Common myeloid progenitor, CD34-positive (primary cell): ENCODE results near the gene SORBS2.

Experiments used
- CTCF ChIA-PET: fragments of 350-600 bp; sonication (Branson Sonifier 250); formaldehyde crosslinking; loops from one replicate; lab custom pipeline; 2021; ENCODE audit warnings: antibody characterized with exemption; lab: Charles Lee
- POLR2A ChIA-PET: fragments of 350-600 bp; sonication (Branson Sonifier 250); formaldehyde crosslinking; loops from one replicate; lab custom pipeline; 2021; ENCODE audit warnings: antibody characterized with exemption; lab: Charles Lee
- DNase-seq, 3 donors: peaks; one replicate each; pipeline versions ENCODE4 v3.0.0 to v3.0.0-alpha.2; 2013
- H3K27ac ChIP-seq, 2 experiments: 1 replicate in 1 of 2; 2 replicates in 1 of 2; pipeline ENCODE4 v1.7.0; 2013; ENCODE audit warnings: inconsistent platforms in 2 of 2, low read length in 2 of 2, mild to moderate bottlenecking in 2 of 2, low read depth in 1 of 2, moderate library complexity in 1 of 2; ENCODE audit not compliant: severe bottlenecking in 2 of 2, insufficient read depth in 1 of 2, poor library complexity in 1 of 2
- H3K27me3 ChIP-seq, 5 experiments: replicated peaks in 2 of 5; 1 replicate in 3 of 5; 2 replicates in 2 of 5; pipeline versions ENCODE4 v1.6.1 to v1.7.0; 2013; ENCODE audit warnings: low read length in 4 of 5, mild to moderate bottlenecking in 2 of 5, moderate library complexity in 2 of 5, inconsistent platforms in 1 of 5; ENCODE audit not compliant: insufficient read depth in 5 of 5, control insufficient read depth in 4 of 5
- H3K36me3 ChIP-seq, 4 experiments: 1 replicate in 2 of 4; 2 replicates in 2 of 4; pipeline versions ENCODE4 v1.6.1 to v1.7.0; 2013; ENCODE audit warnings: low read length in 3 of 4, control low read depth in 1 of 4, mild to moderate bottlenecking in 1 of 4; ENCODE audit not compliant: control insufficient read depth in 4 of 4, insufficient read depth in 4 of 4
- H3K4me1 ChIP-seq, 4 experiments: 1 replicate in 3 of 4; 2 replicates in 1 of 4; pipeline versions ENCODE4 v1.6.1 to v1.7.1; 2013; ENCODE audit warnings: low read length in 3 of 4, mild to moderate bottlenecking in 3 of 4, control low read depth in 1 of 4, inconsistent platforms in 1 of 4, moderate library complexity in 1 of 4; ENCODE audit not compliant: control insufficient read depth in 4 of 4, insufficient read depth in 4 of 4; ENCODE audit errors: control extremely low read depth in 1 of 4
- H3K4me3 ChIP-seq, 7 experiments: 1 replicate in 4 of 7; 2 replicates in 3 of 7; pipeline versions ENCODE4 v1.5.1 to v1.7.0; 2013; ENCODE audit warnings: mild to moderate bottlenecking in 7 of 7, low read length in 6 of 7, moderate library complexity in 6 of 7, inconsistent platforms in 2 of 7, low read depth in 2 of 7, control low read depth in 1 of 7; ENCODE audit not compliant: insufficient read depth in 4 of 7, control insufficient read depth in 1 of 7; ENCODE audit errors: extremely low read depth in 1 of 7
- H3K9me3 ChIP-seq, 5 experiments: 1 replicate in 4 of 5; 2 replicates in 1 of 5; pipeline versions ENCODE4 v1.6.1 to v1.7.1; 2013; ENCODE audit warnings: low read length in 4 of 5, mild to moderate bottlenecking in 2 of 5, inconsistent platforms in 1 of 5, low read depth in 1 of 5, moderate library complexity in 1 of 5; ENCODE audit not compliant: control insufficient read depth in 4 of 5, insufficient read depth in 2 of 5; ENCODE audit errors: control extremely low read depth in 1 of 5
- WGBS: methylation state at CpG from one replicate; pipeline ENCODE4 v1.1.5; 2013; ENCODE audit not compliant: insufficient coverage; 5-methylcytosine and 5-hydroxymethylcytosine counted together

The SORBS2 gene

GRCh38 chr4:185657183-185657582, 154.8 kb downstream of the SORBS2 start:
- DNase-seq = no peak
- CTCF ChIA-PET = no interaction called here
- 96% methylated on average over 12 of the region's 14 CpGs for WGBS
- H3K9me3 ChIP-seq = no peaks in the 10 kb centered on the region
- H3K36me3 ChIP-seq = no peaks in the 10 kb centered on the region
- H3K27ac ChIP-seq = no peak overlapping the region
- no peaks in the 10 kb centered on the region for H3K4me1 ChIP-seq
- POLR2A ChIA-PET = no interaction called here
- peaks cover 0 to 6% (median 0%) of the 10 kb centered on the region in 5 experiments for H3K27me3 ChIP-seq
- no peak overlapping the region for H3K4me3 ChIP-seq

- no peaks in the 10 kb centered on the region for H3K9me3 ChIP-seq
- CTCF ChIA-PET = no interaction called here
- H3K27me3 ChIP-seq = peaks cover 0 to 6% (median 0%) of the 10 kb centered on the region in 5 experiments
- 87% methylated on average over 4 of the region's 6 CpGs for WGBS
- no peaks in the 10 kb centered on the region for H3K36me3 ChIP-seq
- H3K27ac ChIP-seq = no peak overlapping the region
- DNase-seq = no peak
- POLR2A ChIA-PET = no interaction called here
- H3K4me3 ChIP-seq = no peak overlapping the region
- H3K4me1 ChIP-seq = no peaks in the 10 kb centered on the region
These were observed 155.5 kb downstream of the SORBS2 start for GRCh38 chr4:185656467-185656931.

GRCh38 chr4:185654965-185655554, 156.9 kb downstream of the SORBS2 start:
- CTCF ChIA-PET = interaction anchor here (0.8 to 1.8 kb wide), 2 partner anchors 14 kb away, joined by 3 to 4 read pairs; no protein-coding TSS in a partner anchor
- WGBS = 62% methylated on average over 4 of the region's 4 CpGs

GRCh38 chr4:185654311-185654710, 157.7 kb downstream of the SORBS2 start:
- ChIA-PET POLR2A (no interaction called here), CTCF (interaction anchor here (0.8 to 1.8 kb wide), 2 partner anchors 13 to 15 kb away, joined by 3 to 4 read pairs; no protein-coding TSS in a partner anchor)
- DNase-seq = no peak
- H3K9me3 ChIP-seq = no peaks in the 10 kb centered on the region
- 100% methylated on average over 3 of the region's 3 CpGs for WGBS
- H3K36me3 ChIP-seq = no peaks in the 10 kb centered on the region
- H3K27ac ChIP-seq = no peak overlapping the region
- peaks cover 0 to 7% (median 0%) of the 10 kb centered on the region in 5 experiments for H3K27me3 ChIP-seq
- no peaks in the 10 kb centered on the region for H3K4me1 ChIP-seq
- no peak overlapping the region for H3K4me3 ChIP-seq

More at GRCh38 chr4:185654965-185655554, 156.9 kb downstream of the SORBS2 start:
- DNase-seq = no peak
- no peak overlapping the region for H3K27ac ChIP-seq
- POLR2A ChIA-PET = no interaction called here
- H3K4me3 ChIP-seq = no peak overlapping the region
- H3K36me3 ChIP-seq = no peaks in the 10 kb centered on the region
- no peaks in the 10 kb centered on the region for H3K9me3 ChIP-seq
- peaks cover 0 to 7% (median 0%) of the 10 kb centered on the region in 5 experiments for H3K27me3 ChIP-seq
- no peaks in the 10 kb centered on the region for H3K4me1 ChIP-seq

GRCh38 chr4:185651851-185652250, 160.1 kb downstream of the SORBS2 start:
- no peak overlapping the region for H3K27ac ChIP-seq
- H3K27me3 ChIP-seq = peaks cover 0 to 7% (median 0%) of the 10 kb centered on the region in 5 experiments
- ChIA-PET CTCF (no interaction called here), POLR2A (no interaction called here)
- DNase-seq = no peak
- no peaks in the 10 kb centered on the region for H3K4me1 ChIP-seq
- 88% methylated on average over 2 of the region's 7 CpGs for WGBS
- H3K4me3 ChIP-seq = no peak overlapping the region
- no peaks in the 10 kb centered on the region for H3K36me3 ChIP-seq
- H3K9me3 ChIP-seq = no peaks in the 10 kb centered on the region

- Histone ChIP-seq H3K4me3 (no peak overlapping the region), H3K27ac (no peak overlapping the region), H3K27me3 (peaks cover 0 to 4% (median 0%) of the 10 kb centered on the region in 5 experiments), H3K9me3 (no peaks in the 10 kb centered on the region), H3K36me3 (no peaks in the 10 kb centered on the region), H3K4me1 (no peaks in the 10 kb centered on the region)
- 96% methylated on average over 4 of the region's 5 CpGs for WGBS
- DNase-seq = no peak
- POLR2A ChIA-PET = no interaction called here
- CTCF ChIA-PET = interaction anchor here (1.3 kb wide), 1 partner anchor 26 kb away, joined by 3 read pairs; no protein-coding TSS in a partner anchor
These were observed 160.8 kb downstream of the SORBS2 start for GRCh38 chr4:185651137-185651677.

GRCh38 chr4:185648631-185649030, 163.4 kb downstream of the SORBS2 start:
- no peak for DNase-seq
- no peak overlapping the region for H3K27ac ChIP-seq
- no peaks in the 10 kb centered on the region for H3K9me3 ChIP-seq
- 100% methylated on average over 1 of the region's 4 CpGs for WGBS
- peaks cover 0 to 4% (median 0%) of the 10 kb centered on the region in 5 experiments for H3K27me3 ChIP-seq
- no peaks in the 10 kb centered on the region for H3K4me1 ChIP-seq
- CTCF ChIA-PET = no interaction called here
- H3K4me3 ChIP-seq = no peak overlapping the region
- no peaks in the 10 kb centered on the region for H3K36me3 ChIP-seq
- POLR2A ChIA-PET = no interaction called here
